Spleen (tissue), 11 donors: ENCODE results near the gene ITGA4. TPM values are rescaled to one million over a fixed set of nuclear protein-coding genes. Genes with fewer than 3 reads are reported as not detected.

Experiments used
- DNase-seq: peaks from one replicate; pipeline ENCODE4 v3.0.0-alpha.2; 2020
- H3K27ac ChIP-seq, 8 donors: fragments of 200-600 bp; sonication (generic) in 7 of 8; 1 replicate in 4 of 8; 2 replicates in 4 of 8; pipeline versions ENCODE4 v1.5.0 to v1.8.0; 2016 to 2021; ENCODE audit warnings: inconsistent platforms in 4 of 8, mild to moderate bottlenecking in 4 of 8, moderate library complexity in 1 of 8
- H3K27me3 ChIP-seq, 7 donors: fragments of 200-600 bp; sonication (generic) in 6 of 7; replicated peaks in 1 of 7; 1 replicate in 4 of 7; 2 replicates in 3 of 7; pipeline versions ENCODE4 v1.5.0 to v1.8.0; 2016 to 2021; ENCODE audit warnings: inconsistent platforms in 3 of 7, mild to moderate bottlenecking in 1 of 7
- H3K36me3 ChIP-seq, 6 donors: fragments of 200-600 bp; sonication (generic) in 5 of 6; 1 replicate in 4 of 6; 2 replicates in 2 of 6; pipeline versions ENCODE4 v1.5.0 to v1.8.0; 2016 to 2021; ENCODE audit warnings: inconsistent platforms in 2 of 6
- H3K4me1 ChIP-seq, 6 donors: fragments of 200-600 bp; sonication (generic) in 5 of 6; 1 replicate in 3 of 6; 2 replicates in 3 of 6; pipeline versions ENCODE4 v1.5.0 to v1.8.0; 2016 to 2021; ENCODE audit warnings: inconsistent platforms in 3 of 6
- H3K4me3 ChIP-seq, 8 donors: fragments of 200-600 bp; sonication (generic) in 7 of 8; 1 replicate in 4 of 8; 2 replicates in 4 of 8; pipeline versions ENCODE4 v1.5.0 to v1.8.0; 2016 to 2021; ENCODE audit warnings: inconsistent platforms in 4 of 8, mild to moderate bottlenecking in 4 of 8, moderate library complexity in 2 of 8
- H3K9me3 ChIP-seq, 8 donors: fragments of 200-600 bp; sonication (generic) in 7 of 8; 1 replicate in 4 of 8; 2 replicates in 4 of 8; pipeline versions ENCODE4 v1.5.0 to v1.8.0; 2016 to 2021; ENCODE audit warnings: inconsistent platforms in 4 of 8
- POLR2A ChIP-seq, 3 donors: fragments of 450-650 bp; IDR thresholded peaks; one replicate each; pipeline ENCODE4 v1.5.1; 2017; ENCODE audit warnings: antibody characterized with exemption in 3 of 3, mild to moderate bottlenecking in 1 of 3
- POLR2AphosphoS5 ChIP-seq, 3 donors: sonication (generic); formaldehyde crosslinking; IDR thresholded peaks; one replicate each; pipeline ENCODE4 v1.5.1; 2017; ENCODE audit warnings: antibody characterized with exemption in 3 of 3
- WGBS, 5 donors: extraction: QIAGEN DNeasy Blood & Tissue Kit in 3 of 5; methylation state at CpG; one replicate each; pipeline versions ENCODE4 v1.1.5 to v1.1.7; 2013 to 2018; 5-methylcytosine and 5-hydroxymethylcytosine counted together
- intact Hi-C: fragments of 100-400 bp; cut with DNase I; formaldehyde crosslinking; loops from one replicate; pipeline ENCODE4 v1.15.0; 2023; ENCODE audit warnings: low total_unique reads
- polyA plus RNA-seq, 3 donors: library from polyadenylated mRNA; stranded (reverse); fragments of 200-250 nt; gene quantifications; one replicate each; pipeline ENCODE4 v1.2.1, GENCODE V29; 2013
- total RNA-seq, 7 donors: library from RNA; depleted of rRNA in 3 of 7; stranded (reverse); fragments of >200 nt in 3 of 7; fragmentation: NEBNext Ultra II Directional in 4 of 7; extraction: Animal tissue kit (Norgen Biotek cat#: 25700) in 4 of 7; gene quantifications; one replicate each; pipeline versions ENCODE4 v1.1.0 to v1.2.1, GENCODE V29; 2016 to 2021
- TF ChIP-seq, protein P1 (sequence below), 11 experiments: fragments of 200-600 bp in 7 of 11; fragments of 450-650 bp in 4 of 11; sonication (generic) in 4 of 11; IDR thresholded peaks in 8 of 11; conservative IDR thresholded peaks in 3 of 11; 1 replicate in 7 of 11; 2 replicates in 4 of 11; pipeline versions ENCODE4 v1.4.0 to v1.8.0; 2016 to 2021; ENCODE audit warnings: antibody characterized with exemption in 11 of 11, inconsistent platforms in 4 of 11, mild to moderate bottlenecking in 1 of 11
- donor health status: healthy with polysubstance abuse.
- donor health status: DM: no; HTN: no; CAD: no; lungs with moderate emphysema.
- donor health status: DM: no; HTN: no; CAD: no.
- donor health status: Bipolar disorder and iron deficiency.
- donor health status: healthy.
- donor health status: DM: no; HTN: no; CAD: no.
- donor health status: DM: yes; HTN: yes; CAD: no.

The ITGA4 gene
- total and polyA plus RNA-seq, 10 donors: 13.3 to 207 (median 147) TPM

DNA sequence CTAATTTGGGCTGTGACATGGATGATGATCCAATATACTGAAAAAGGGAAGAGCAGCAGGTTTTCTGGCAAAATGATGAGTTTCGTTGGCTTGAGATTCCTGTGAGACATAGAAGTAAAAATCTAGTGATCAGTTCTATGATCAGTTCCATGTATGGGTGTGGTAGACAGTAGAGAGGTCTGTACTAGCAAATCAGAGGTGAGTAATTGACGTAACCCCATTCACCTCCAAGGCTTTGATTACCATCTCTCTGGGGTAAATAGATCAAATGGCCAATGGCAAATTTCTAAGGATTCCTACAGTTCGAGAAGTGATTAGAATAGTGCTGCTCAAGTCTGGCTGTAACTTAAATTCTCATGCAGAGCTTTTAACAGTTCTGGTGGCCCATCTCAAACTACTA is 6.4 kb downstream of the ITGA4 start:
- 61 to 77% (median 71%) methylated on average over 3 of the region's 3 CpGs for WGBS, 5 donors
- H3K4me1 ChIP-seq: peaks cover 31 to 100% (median 89%) of the 10 kb centered on the region in 6 donors

DNA sequence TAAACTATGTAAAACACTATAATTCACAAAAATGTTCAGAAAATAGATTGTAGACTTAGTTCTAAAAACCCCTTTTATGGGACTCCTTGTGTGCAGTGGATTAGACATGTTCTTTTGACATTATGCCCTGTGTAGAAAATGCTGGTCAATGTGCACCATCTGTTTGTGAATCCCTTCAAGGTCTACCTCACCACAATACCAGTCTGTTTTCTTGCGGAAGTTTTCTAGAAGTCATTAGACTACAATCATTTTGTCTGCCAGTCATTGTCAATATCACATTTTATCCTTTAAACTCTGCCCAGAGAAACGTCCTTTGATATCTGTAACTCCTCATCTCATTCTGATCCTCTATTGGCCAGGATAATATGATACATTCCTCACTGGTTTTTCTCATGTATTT is 7.8 kb downstream of the ITGA4 start:
- peak overlapping the region in 6 of 8 donors; percentile 3 to 99 (median 93) for H3K27ac ChIP-seq
- H3K9me3 ChIP-seq: no peaks in the 10 kb centered on the region
- no peaks in the 10 kb centered on the region for H3K27me3 ChIP-seq
- 36 to 55% (median 46%) methylated on average over 2 of the region's 2 CpGs for WGBS, 5 donors
- intact Hi-C loops: no loop called here
- H3K36me3 ChIP-seq: peaks cover 0 to 14% (median 3%) of the 10 kb centered on the region in 6 donors
- no peak for DNase-seq
- H3K4me1 ChIP-seq: peaks cover 33 to 95% (median 86%) of the 10 kb centered on the region in 6 donors
- TF ChIP-seq POLR2A (IDR thresholded peaks at IDR 0.05): no peak
- no peak for TF ChIP-seq POLR2AphosphoS5 (IDR thresholded peaks at IDR 0.05)
- TF ChIP-seq, protein P1, sequence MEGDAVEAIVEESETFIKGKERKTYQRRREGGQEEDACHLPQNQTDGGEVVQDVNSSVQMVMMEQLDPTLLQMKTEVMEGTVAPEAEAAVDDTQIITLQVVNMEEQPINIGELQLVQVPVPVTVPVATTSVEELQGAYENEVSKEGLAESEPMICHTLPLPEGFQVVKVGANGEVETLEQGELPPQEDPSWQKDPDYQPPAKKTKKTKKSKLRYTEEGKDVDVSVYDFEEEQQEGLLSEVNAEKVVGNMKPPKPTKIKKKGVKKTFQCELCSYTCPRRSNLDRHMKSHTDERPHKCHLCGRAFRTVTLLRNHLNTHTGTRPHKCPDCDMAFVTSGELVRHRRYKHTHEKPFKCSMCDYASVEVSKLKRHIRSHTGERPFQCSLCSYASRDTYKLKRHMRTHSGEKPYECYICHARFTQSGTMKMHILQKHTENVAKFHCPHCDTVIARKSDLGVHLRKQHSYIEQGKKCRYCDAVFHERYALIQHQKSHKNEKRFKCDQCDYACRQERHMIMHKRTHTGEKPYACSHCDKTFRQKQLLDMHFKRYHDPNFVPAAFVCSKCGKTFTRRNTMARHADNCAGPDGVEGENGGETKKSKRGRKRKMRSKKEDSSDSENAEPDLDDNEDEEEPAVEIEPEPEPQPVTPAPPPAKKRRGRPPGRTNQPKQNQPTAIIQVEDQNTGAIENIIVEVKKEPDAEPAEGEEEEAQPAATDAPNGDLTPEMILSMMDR (IDR thresholded peaks at IDR 0.05 in 8 of 11, conservative IDR thresholded peaks at IDR 0.05 in 3 of 11): no peak
- no peak overlapping the region for H3K4me3 ChIP-seq

More for the DNA sequence above, 6.4 kb downstream of the ITGA4 start:
- Histone ChIP-seq H3K9me3 (no peaks in the 10 kb centered on the region), H3K36me3 (peaks cover 0 to 4% (median 0%) of the 10 kb centered on the region in 6 donors), H3K27ac (peak overlapping the region in 7 of 8 donors; percentile 9 to 99 (median 91)), H3K27me3 (no peaks in the 10 kb centered on the region), H3K4me3 (peak overlapping the region in 1 of 8 donors; percentile 16)
- intact Hi-C loops: no loop called here
- TF ChIP-seq, protein P1 (IDR thresholded peaks at IDR 0.05 in 8 of 11, conservative IDR thresholded peaks at IDR 0.05 in 3 of 11): no peak
- no peak for TF ChIP-seq POLR2A (IDR thresholded peaks at IDR 0.05)
- TF ChIP-seq POLR2AphosphoS5 (IDR thresholded peaks at IDR 0.05): no peak
- no peak for DNase-seq

- Histone ChIP-seq H3K4me3 (no peak overlapping the region), H3K27me3 (no peaks in the 10 kb centered on the region), H3K27ac (peak overlapping the region in 7 of 8 donors; percentile 10 to 99 (median 91)), H3K9me3 (no peaks in the 10 kb centered on the region), H3K4me1 (peaks cover 33 to 95% (median 86%) of the 10 kb centered on the region in 6 donors), H3K36me3 (peaks cover 0 to 14% (median 3%) of the 10 kb centered on the region in 6 donors)
- intact Hi-C loops: no loop called here
- TF ChIP-seq POLR2A (IDR thresholded peaks at IDR 0.05): no peak
- TF ChIP-seq, protein P1 (IDR thresholded peaks at IDR 0.05 in 8 of 11, conservative IDR thresholded peaks at IDR 0.05 in 3 of 11): no peak
- TF ChIP-seq POLR2AphosphoS5 (IDR thresholded peaks at IDR 0.05): no peak
- 37 to 60% (median 45%) methylated on average over 3 of the region's 3 CpGs for WGBS, 5 donors
- no peak for DNase-seq
Observed at GRCh38 chr2:181465676-181466375, 8.6 kb downstream of the ITGA4 start.
